A673 (cell line): ENCODE data around the gene BCLAF1.

ENCODE experiments used
- CTCF ChIP-seq: fragments of 300-800, 200-600 bp; sonication (generic); conservative IDR thresholded peaks from 2 replicates; pipeline ENCODE4 v1.5.1; 2017; ENCODE audit warnings: low read depth, mild to moderate bottlenecking, antibody characterized with exemption, low read length, moderate library complexity, mixed read lengths
- EZH2 ChIP-seq: fragments of 200-600 bp; sonication (generic); IDR thresholded peaks from 2 replicates; pipeline ENCODE4 v1.6.1; 2017; ENCODE audit warnings: borderline replicate concordance, low read depth, mild to moderate bottlenecking, mixed read lengths, antibody characterized with exemption, low read length; ENCODE audit not compliant: poor library complexity, severe bottlenecking

- TF ChIP-seq CTCF (no peak), EZH2 (no peak)
Observed at GRCh38 chr6:136244061-136244616, 45.5 kb downstream of the BCLAF1 start.
